Calu3 (cell line): ENCODE results near the gene KAT5. TPM values are rescaled to one million over a fixed set of nuclear protein-coding genes. Genes with fewer than 3 reads are reported as not detected.

Experiments used
- BruUV-seq: library from RNA; stranded (reverse); fragments of 400-500 nt; replicated peaks from 2 replicates; lab custom pipeline; 2021; lab: Mats Ljungman, UMichigan
- CTCF ChIA-PET: fragments of 300-600 bp; sonication (Branson Sonifier 250); formaldehyde crosslinking; loops from one replicate; lab custom pipeline; 2022; ENCODE audit warnings: antibody characterized with exemption; lab: Charles Lee
- DNase-seq: peaks from one replicate; pipeline ENCODE4 v3.0.0; 2022
- H3K27ac Mint-ChIP-seq: one replicate; pipeline ENCODE4 v1.8.0; 2022; ENCODE audit warnings: mixed read lengths; ENCODE audit not compliant: unreplicated experiment
- H3K27me3 Mint-ChIP-seq: one replicate; pipeline ENCODE4 v1.8.0; 2022; ENCODE audit warnings: mixed read lengths; ENCODE audit not compliant: unreplicated experiment
- H3K36me3 Mint-ChIP-seq: one replicate; pipeline ENCODE4 v1.8.0; 2022; ENCODE audit warnings: mild to moderate bottlenecking, moderate library complexity, mixed read lengths; ENCODE audit not compliant: insufficient read depth, unreplicated experiment
- H3K4me1 Mint-ChIP-seq: one replicate; pipeline ENCODE4 v1.8.0; 2022; ENCODE audit warnings: mild to moderate bottlenecking, low read depth, mixed read lengths; ENCODE audit not compliant: unreplicated experiment
- H3K4me3 Mint-ChIP-seq: one replicate; pipeline ENCODE4 v1.8.0; 2022; ENCODE audit warnings: mild to moderate bottlenecking, low read depth, moderate library complexity, mixed read lengths; ENCODE audit not compliant: unreplicated experiment
- H3K9me3 Mint-ChIP-seq: one replicate; pipeline ENCODE4 v1.8.0; 2022; ENCODE audit warnings: low read depth, mixed read lengths; ENCODE audit not compliant: unreplicated experiment
- intact Hi-C: fragments of 100-400 bp; cut with micrococcal nuclease; formaldehyde crosslinking; loops from one replicate; pipeline ENCODE4 v1.10.0; 2022; ENCODE audit not compliant: unreplicated experiment
- total RNA-seq: library from RNA; stranded (reverse); gene quantifications from 2 replicates; pipeline ENCODE4 v1.2.3, GENCODE V29; 2022
- TF ChIP-seq, protein P1 (sequence below): fragments of 200-600 bp; IDR thresholded peaks from one replicate; pipeline ENCODE4 v1.8.0; 2022; ENCODE audit warnings: antibody characterized with exemption; ENCODE audit not compliant: unreplicated experiment

The KAT5 gene
- total RNA-seq, 1 experiment from 2014 or later: 50.9 TPM

- Mint-ChIP-seq H3K27ac (peak overlapping the region; percentile 99), H3K27me3 (no peaks in the 10 kb centered on the region), H3K4me3 (peak overlapping the region; percentile 86), H3K4me1 (peaks cover 6% of the 10 kb centered on the region), H3K36me3 (peaks cover 60% of the 10 kb centered on the region), H3K9me3 (no peaks in the 10 kb centered on the region)
- DNase-seq: no peak
- BruUV-seq: TSS peak; percentile 77
- CTCF ChIA-PET: interaction anchor here (0.9 to 2.5 kb wide), 11 partner anchors 8 to 175 kb away, joined by 3 to 22 read pairs (median 6); partner anchors contain the start of genes FIBP and RNASEH2C
- TF ChIP-seq, protein P1, sequence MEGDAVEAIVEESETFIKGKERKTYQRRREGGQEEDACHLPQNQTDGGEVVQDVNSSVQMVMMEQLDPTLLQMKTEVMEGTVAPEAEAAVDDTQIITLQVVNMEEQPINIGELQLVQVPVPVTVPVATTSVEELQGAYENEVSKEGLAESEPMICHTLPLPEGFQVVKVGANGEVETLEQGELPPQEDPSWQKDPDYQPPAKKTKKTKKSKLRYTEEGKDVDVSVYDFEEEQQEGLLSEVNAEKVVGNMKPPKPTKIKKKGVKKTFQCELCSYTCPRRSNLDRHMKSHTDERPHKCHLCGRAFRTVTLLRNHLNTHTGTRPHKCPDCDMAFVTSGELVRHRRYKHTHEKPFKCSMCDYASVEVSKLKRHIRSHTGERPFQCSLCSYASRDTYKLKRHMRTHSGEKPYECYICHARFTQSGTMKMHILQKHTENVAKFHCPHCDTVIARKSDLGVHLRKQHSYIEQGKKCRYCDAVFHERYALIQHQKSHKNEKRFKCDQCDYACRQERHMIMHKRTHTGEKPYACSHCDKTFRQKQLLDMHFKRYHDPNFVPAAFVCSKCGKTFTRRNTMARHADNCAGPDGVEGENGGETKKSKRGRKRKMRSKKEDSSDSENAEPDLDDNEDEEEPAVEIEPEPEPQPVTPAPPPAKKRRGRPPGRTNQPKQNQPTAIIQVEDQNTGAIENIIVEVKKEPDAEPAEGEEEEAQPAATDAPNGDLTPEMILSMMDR: no peak
- intact Hi-C loops: no loop called here
Measured at GRCh38 chr11:65712633-65713076, 603 bp downstream of the KAT5 start.

DNA sequence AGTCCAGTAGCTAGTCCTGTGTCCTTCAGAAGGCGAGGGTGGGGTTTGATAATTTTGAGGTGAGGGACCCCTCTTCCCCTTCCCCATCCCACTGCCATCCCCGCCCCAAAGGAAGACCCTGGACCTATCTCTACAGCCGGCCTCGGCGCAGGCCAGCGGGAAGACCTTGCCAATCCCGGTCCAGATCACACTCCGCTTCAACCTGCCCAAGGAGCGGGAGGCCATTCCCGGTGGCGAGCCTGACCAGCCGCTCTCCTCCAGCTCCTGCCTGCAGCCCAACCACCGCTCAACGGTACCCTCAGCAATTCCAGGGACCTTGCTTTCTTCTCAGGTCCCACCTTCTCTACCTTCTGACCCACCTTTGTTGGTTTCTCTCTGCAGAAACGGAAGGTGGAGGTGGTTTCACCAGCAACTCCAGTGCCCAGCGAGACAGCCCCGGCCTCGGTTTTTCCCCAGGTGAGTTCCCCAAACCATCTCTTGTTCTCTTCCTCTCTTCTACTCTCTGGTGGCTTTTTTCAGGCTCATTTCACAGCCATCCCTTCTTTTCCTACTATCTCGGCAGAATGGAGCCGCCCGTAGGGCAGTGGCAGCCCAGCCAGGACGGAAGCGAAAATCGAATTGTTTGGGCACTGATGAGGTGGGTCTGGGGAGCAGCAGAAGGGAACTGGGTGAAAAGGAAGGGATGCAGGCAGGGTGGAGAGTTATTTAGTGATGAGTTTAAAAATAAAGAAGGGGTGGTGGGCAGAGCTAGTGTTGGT is 1.3 kb downstream of the KAT5 start:
- H3K4me1 Mint-ChIP-seq: peaks cover 6% of the 10 kb centered on the region
- H3K4me3 Mint-ChIP-seq: peak overlapping the region; percentile 86
- TF ChIP-seq, protein P1: no peak
- H3K27me3 Mint-ChIP-seq: no peaks in the 10 kb centered on the region
- peaks cover 61% of the 10 kb centered on the region for H3K36me3 Mint-ChIP-seq
- peak overlapping the region; percentile 36 for H3K27ac Mint-ChIP-seq
- CTCF ChIA-PET: interaction anchor here (2.3 kb wide), 1 partner anchor 66 kb away, joined by 22 read pairs; no protein-coding TSS in a partner anchor
- BruUV-seq: no TSS peak
- intact Hi-C loops: no loop called here
- H3K9me3 Mint-ChIP-seq: no peaks in the 10 kb centered on the region
- no peak for DNase-seq

- intact Hi-C loops: no loop called here
- Mint-ChIP-seq H3K36me3 (peaks cover 71% of the 10 kb centered on the region), H3K27ac (no peak overlapping the region), H3K9me3 (no peaks in the 10 kb centered on the region), H3K27me3 (no peaks in the 10 kb centered on the region), H3K4me3 (no peak overlapping the region), H3K4me1 (peaks cover 16% of the 10 kb centered on the region)
- TF ChIP-seq, protein P1: no peak
- CTCF ChIA-PET: no interaction called here
- BruUV-seq: no TSS peak
- DNase-seq: no peak
Measured at GRCh38 chr11:65714433-65714832, 2.4 kb downstream of the KAT5 start.

GRCh38 chr11:65716302-65716701 is 4.2 kb downstream of the KAT5 start:
- TF ChIP-seq, protein P1: no peak
- no peak for DNase-seq
- Mint-ChIP-seq H3K27ac (no peak overlapping the region), H3K27me3 (no peaks in the 10 kb centered on the region), H3K9me3 (no peaks in the 10 kb centered on the region), H3K4me3 (no peak overlapping the region), H3K36me3 (peaks cover 84% of the 10 kb centered on the region), H3K4me1 (peaks cover 18% of the 10 kb centered on the region)
- CTCF ChIA-PET: no interaction called here
- intact Hi-C loops: no loop called here
- BruUV-seq: no TSS peak
